ENCODE results near the gene HELZ. TPM values are rescaled to one million over a fixed set of nuclear protein-coding genes. Genes with fewer than 3 reads are reported as not detected.
A peak's percentile ranks its signal among the peaks of the same experiment; 100 is the strongest.

The HELZ gene
- total and polyA plus RNA-seq, 4 donors: 14.6 to 71.6 (median 33.9) TPM

GRCh38 chr17:67139784-67140665 is 105.0 kb downstream of the HELZ start:
- H3K9me3 ChIP-seq (ENCODE audit: control insufficient read depth, insufficient read depth, low read length): no peaks in the 10 kb centered on the region
- peak in 1 of 6 donors; percentile 11 for DNase-seq (ENCODE audit: low read depth in 4 of 6, low spot score in 6 of 6)
- no peaks in the 10 kb centered on the region for H3K4me1 ChIP-seq (ENCODE audit: control insufficient read depth, insufficient read depth, low read length)
- no peak overlapping the region for H3K27ac ChIP-seq (ENCODE audit: low read depth, low read length)
- WGBS (ENCODE audit: insufficient coverage): 95% methylated on average over 3 of the region's 10 CpGs
- H3K36me3 ChIP-seq (ENCODE audit: control insufficient read depth, insufficient read depth, low read length): peaks cover 7% of the 10 kb centered on the region
- H3K4me3 ChIP-seq (ENCODE audit: low read depth, low read length): no peak overlapping the region
- H3K27me3 ChIP-seq (ENCODE audit: control insufficient read depth, insufficient read depth, low read length): no peaks in the 10 kb centered on the region

- no peak for DNase-seq (ENCODE audit: low read depth in 4 of 6, low spot score in 6 of 6)
- Histone ChIP-seq H3K9me3 (ENCODE audit: control insufficient read depth, insufficient read depth, low read length) (no peaks in the 10 kb centered on the region), H3K27ac (ENCODE audit: low read depth, low read length) (no peak overlapping the region), H3K36me3 (ENCODE audit: control insufficient read depth, insufficient read depth, low read length) (peaks cover 7% of the 10 kb centered on the region), H3K4me3 (ENCODE audit: low read depth, low read length) (no peak overlapping the region), H3K4me1 (ENCODE audit: control insufficient read depth, insufficient read depth, low read length) (no peaks in the 10 kb centered on the region), H3K27me3 (ENCODE audit: control insufficient read depth, insufficient read depth, low read length) (no peaks in the 10 kb centered on the region)
- no CpG with 5 or more reads among the region's 1 CpG for WGBS (ENCODE audit: insufficient coverage)
These were observed 105.7 kb downstream of the HELZ start for GRCh38 chr17:67139289-67139688.

GRCh38 chr17:67138392-67138791 is 106.6 kb downstream of the HELZ start:
- Histone ChIP-seq H3K27me3 (ENCODE audit: control insufficient read depth, insufficient read depth, low read length) (no peaks in the 10 kb centered on the region), H3K36me3 (ENCODE audit: control insufficient read depth, insufficient read depth, low read length) (peaks cover 10% of the 10 kb centered on the region), H3K27ac (ENCODE audit: low read depth, low read length) (no peak overlapping the region), H3K4me1 (ENCODE audit: control insufficient read depth, insufficient read depth, low read length) (no peaks in the 10 kb centered on the region), H3K4me3 (ENCODE audit: low read depth, low read length) (no peak overlapping the region), H3K9me3 (ENCODE audit: control insufficient read depth, insufficient read depth, low read length) (no peaks in the 10 kb centered on the region)
- DNase-seq (ENCODE audit: low read depth in 4 of 6, low spot score in 6 of 6): peak in 2 of 6 donors; percentile 6 to 45

GRCh38 chr17:67137860-67138259 is 107.1 kb downstream of the HELZ start:
- H3K36me3 ChIP-seq (ENCODE audit: control insufficient read depth, insufficient read depth, low read length): peaks cover 9% of the 10 kb centered on the region
- no peaks in the 10 kb centered on the region for H3K4me1 ChIP-seq (ENCODE audit: control insufficient read depth, insufficient read depth, low read length)
- no peak overlapping the region for H3K27ac ChIP-seq (ENCODE audit: low read depth, low read length)
- WGBS (ENCODE audit: insufficient coverage): 100% methylated on average over 2 of the region's 5 CpGs
- DNase-seq (ENCODE audit: low read depth in 4 of 6, low spot score in 6 of 6): no peak
- no peak overlapping the region for H3K4me3 ChIP-seq (ENCODE audit: low read depth, low read length)
- no peaks in the 10 kb centered on the region for H3K27me3 ChIP-seq (ENCODE audit: control insufficient read depth, insufficient read depth, low read length)
- no peaks in the 10 kb centered on the region for H3K9me3 ChIP-seq (ENCODE audit: control insufficient read depth, insufficient read depth, low read length)

GRCh38 chr17:67137026-67137370 is 108.0 kb downstream of the HELZ start:
- H3K27me3 ChIP-seq (ENCODE audit: control insufficient read depth, insufficient read depth, low read length): no peaks in the 10 kb centered on the region
- H3K27ac ChIP-seq (ENCODE audit: low read depth, low read length): no peak overlapping the region
- no peak for DNase-seq (ENCODE audit: low read depth in 4 of 6, low spot score in 6 of 6)
- H3K4me3 ChIP-seq (ENCODE audit: low read depth, low read length): no peak overlapping the region
- WGBS (ENCODE audit: insufficient coverage): 97% methylated on average over 3 of the region's 3 CpGs
- H3K9me3 ChIP-seq (ENCODE audit: control insufficient read depth, insufficient read depth, low read length): no peaks in the 10 kb centered on the region
- H3K4me1 ChIP-seq (ENCODE audit: control insufficient read depth, insufficient read depth, low read length): no peaks in the 10 kb centered on the region
- peaks cover 3% of the 10 kb centered on the region for H3K36me3 ChIP-seq (ENCODE audit: control insufficient read depth, insufficient read depth, low read length)

GRCh38 chr17:67136191-67137025 is 108.6 kb downstream of the HELZ start:
- no peak overlapping the region for H3K27ac ChIP-seq (ENCODE audit: low read depth, low read length)
- WGBS (ENCODE audit: insufficient coverage): no CpG with 5 or more reads among the region's 5 CpGs
- no peaks in the 10 kb centered on the region for H3K9me3 ChIP-seq (ENCODE audit: control insufficient read depth, insufficient read depth, low read length)
- no peak overlapping the region for H3K4me3 ChIP-seq (ENCODE audit: low read depth, low read length)
- no peaks in the 10 kb centered on the region for H3K4me1 ChIP-seq (ENCODE audit: control insufficient read depth, insufficient read depth, low read length)
- no peak for DNase-seq (ENCODE audit: low read depth in 4 of 6, low spot score in 6 of 6)
- no peaks in the 10 kb centered on the region for H3K27me3 ChIP-seq (ENCODE audit: control insufficient read depth, insufficient read depth, low read length)
- H3K36me3 ChIP-seq (ENCODE audit: control insufficient read depth, insufficient read depth, low read length): peaks cover 3% of the 10 kb centered on the region

- H3K36me3 ChIP-seq (ENCODE audit: control insufficient read depth, insufficient read depth, low read length): peaks cover 3% of the 10 kb centered on the region
- no peak for DNase-seq (ENCODE audit: low read depth in 4 of 6, low spot score in 6 of 6)
- H3K27ac ChIP-seq (ENCODE audit: low read depth, low read length): no peak overlapping the region
- H3K9me3 ChIP-seq (ENCODE audit: control insufficient read depth, insufficient read depth, low read length): no peaks in the 10 kb centered on the region
- no peaks in the 10 kb centered on the region for H3K4me1 ChIP-seq (ENCODE audit: control insufficient read depth, insufficient read depth, low read length)
- no peaks in the 10 kb centered on the region for H3K27me3 ChIP-seq (ENCODE audit: control insufficient read depth, insufficient read depth, low read length)
- no peak overlapping the region for H3K4me3 ChIP-seq (ENCODE audit: low read depth, low read length)
These were observed 111.8 kb downstream of the HELZ start for GRCh38 chr17:67133161-67133560.

- Histone ChIP-seq H3K36me3 (ENCODE audit: control insufficient read depth, insufficient read depth, low read length) (peaks cover 3% of the 10 kb centered on the region), H3K9me3 (ENCODE audit: control insufficient read depth, insufficient read depth, low read length) (no peaks in the 10 kb centered on the region), H3K27me3 (ENCODE audit: control insufficient read depth, insufficient read depth, low read length) (no peaks in the 10 kb centered on the region), H3K4me1 (ENCODE audit: control insufficient read depth, insufficient read depth, low read length) (no peaks in the 10 kb centered on the region), H3K27ac (ENCODE audit: low read depth, low read length) (no peak overlapping the region), H3K4me3 (ENCODE audit: low read depth, low read length) (no peak overlapping the region)
- DNase-seq (ENCODE audit: low read depth in 4 of 6, low spot score in 6 of 6): peak in 1 of 6 donors; percentile 13
- no CpG with 5 or more reads among the region's 1 CpG for WGBS (ENCODE audit: insufficient coverage)
These were observed 112.6 kb downstream of the HELZ start for GRCh38 chr17:67132366-67132765.

- H3K27ac ChIP-seq (ENCODE audit: low read depth, low read length): no peak overlapping the region
- H3K9me3 ChIP-seq (ENCODE audit: control insufficient read depth, insufficient read depth, low read length): no peaks in the 10 kb centered on the region
- WGBS (ENCODE audit: insufficient coverage): 100% methylated on average over 2 of the region's 4 CpGs
- H3K36me3 ChIP-seq (ENCODE audit: control insufficient read depth, insufficient read depth, low read length): peaks cover 3% of the 10 kb centered on the region
- DNase-seq (ENCODE audit: low read depth in 4 of 6, low spot score in 6 of 6): no peak
- H3K4me3 ChIP-seq (ENCODE audit: low read depth, low read length): no peak overlapping the region
- no peaks in the 10 kb centered on the region for H3K4me1 ChIP-seq (ENCODE audit: control insufficient read depth, insufficient read depth, low read length)
- H3K27me3 ChIP-seq (ENCODE audit: control insufficient read depth, insufficient read depth, low read length): no peaks in the 10 kb centered on the region
These were observed 114.2 kb downstream of the HELZ start for GRCh38 chr17:67130768-67131167.
